NOMO-1 treated with dmso at 0.1 percent for 144 hours (cell line): Measurements from ENCODE around the gene CACYBP.
A peak's percentile ranks its signal among the peaks of the same experiment; 100 is the strongest.

ENCODE experiments used
- DNase-seq: peaks from one replicate; lab custom pipeline; 2025; ENCODE audit not compliant: unreplicated experiment; lab: John Stamatoyannopoulos, UW

CACYBP gene

GRCh38 chr1:174971902-174972301, 27.8 kb upstream of the CACYBP start:
- no peak for DNase-seq

GRCh38 chr1:174974711-174975119, 25.0 kb upstream of the CACYBP start:
- DNase-seq = no peak

GRCh38 chr1:174975764-174976163, 24.0 kb upstream of the CACYBP start:
- no peak for DNase-seq

- DNase-seq = no peak
Measured at GRCh38 chr1:174976436-174977108, 23.2 kb upstream of the CACYBP start.

GRCh38 chr1:174982971-174983689, 16.6 kb upstream of the CACYBP start:
- DNase-seq = no peak

GRCh38 chr1:174984952-174985351, 14.8 kb upstream of the CACYBP start:
- DNase-seq = no peak

GRCh38 chr1:174988539-174988938, 11.2 kb upstream of the CACYBP start:
- DNase-seq = no peak

GRCh38 chr1:174988986-174989385, 10.8 kb upstream of the CACYBP start:
- DNase-seq = no peak

GRCh38 chr1:174989536-174990220, 10.1 kb upstream of the CACYBP start:
- DNase-seq = no peak

- no peak for DNase-seq
Measured at GRCh38 chr1:174990382-174990999, 9.3 kb upstream of the CACYBP start.

- no peak for DNase-seq
Measured at GRCh38 chr1:174991473-174991872, 8.3 kb upstream of the CACYBP start.

GRCh38 chr1:174995121-174995520, 4.6 kb upstream of the CACYBP start:
- no peak for DNase-seq

- DNase-seq = no peak
Measured at GRCh38 chr1:174995916-174996315, 3.8 kb upstream of the CACYBP start.

GRCh38 chr1:174996476-174996875, 3.3 kb upstream of the CACYBP start:
- no peak for DNase-seq

GRCh38 chr1:174997041-174997440, 2.7 kb upstream of the CACYBP start:
- DNase-seq = no peak

GRCh38 chr1:174998569-174999215, 1.1 kb upstream of the CACYBP start:
- peak; percentile 62 for DNase-seq

GRCh38 chr1:174999216-174999935, 371 bp upstream of the CACYBP start:
- peak; percentile 96 for DNase-seq

GRCh38 chr1:175000697-175001187, 995 bp downstream of the CACYBP start:
- DNase-seq = no peak

- no peak for DNase-seq
Measured at GRCh38 chr1:175002910-175003517, 3.3 kb downstream of the CACYBP start.

- no peak for DNase-seq
Measured at GRCh38 chr1:175003521-175003920, 3.8 kb downstream of the CACYBP start.
